AG04449 (cell line): ENCODE results near the gene SETBP1.

Experiments
- CTCF ChIA-PET: fragments of 350-600 bp; formaldehyde crosslinking; extraction: SDS; loops from one replicate; lab custom pipeline; 2021; ENCODE audit warnings: antibody characterized with exemption; lab: Yijun Ruan, JAX
- POLR2A ChIA-PET: fragments of 400-600, 350-600 bp; formaldehyde crosslinking; extraction: SDS; loops from one replicate; lab custom pipeline; 2020; ENCODE audit warnings: antibody characterized with exemption, inconsistent platforms; lab: Yijun Ruan, JAX
- DNase-seq: peaks from one replicate; pipeline ENCODE4 v3.0.0-alpha.2; 2010; ENCODE audit warnings: low read depth, low spot score
- H3K4me3 ChIP-seq: 2 replicates; pipeline ENCODE4 v1.5.1; 2011; ENCODE audit warnings: low read depth, mild to moderate bottlenecking, control low read depth, low read length
- TF ChIP-seq, protein P1 (sequence below): IDR thresholded peaks from one replicate; pipeline ENCODE4 v1.5.1; 2011; ENCODE audit warnings: mild to moderate bottlenecking, moderate library complexity, low read length, control low read depth, inconsistent platforms; ENCODE audit not compliant: insufficient read depth; ENCODE audit errors: missing control alignments

The SETBP1 gene

DNA sequence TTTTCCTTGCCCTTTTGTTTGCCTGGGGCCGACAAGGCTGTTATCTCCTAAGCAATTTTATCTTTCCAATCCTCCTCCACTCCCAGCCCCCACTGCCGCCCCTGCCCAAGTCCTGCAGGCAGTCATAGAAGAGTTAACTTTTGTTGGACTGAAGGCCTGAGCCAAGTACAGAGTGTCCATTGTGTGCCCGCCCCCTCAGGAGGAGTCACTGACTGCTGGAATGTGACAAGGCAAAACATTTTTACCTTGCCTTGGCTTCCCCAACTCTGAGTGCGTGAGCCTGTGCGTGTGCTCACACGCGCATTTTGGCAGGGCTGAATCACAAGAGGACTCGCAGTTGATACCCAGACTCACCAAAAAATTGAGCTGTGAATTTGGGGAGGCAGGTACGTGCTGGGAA is 16.2 kb downstream of the SETBP1 start:
- TF ChIP-seq, protein P1, sequence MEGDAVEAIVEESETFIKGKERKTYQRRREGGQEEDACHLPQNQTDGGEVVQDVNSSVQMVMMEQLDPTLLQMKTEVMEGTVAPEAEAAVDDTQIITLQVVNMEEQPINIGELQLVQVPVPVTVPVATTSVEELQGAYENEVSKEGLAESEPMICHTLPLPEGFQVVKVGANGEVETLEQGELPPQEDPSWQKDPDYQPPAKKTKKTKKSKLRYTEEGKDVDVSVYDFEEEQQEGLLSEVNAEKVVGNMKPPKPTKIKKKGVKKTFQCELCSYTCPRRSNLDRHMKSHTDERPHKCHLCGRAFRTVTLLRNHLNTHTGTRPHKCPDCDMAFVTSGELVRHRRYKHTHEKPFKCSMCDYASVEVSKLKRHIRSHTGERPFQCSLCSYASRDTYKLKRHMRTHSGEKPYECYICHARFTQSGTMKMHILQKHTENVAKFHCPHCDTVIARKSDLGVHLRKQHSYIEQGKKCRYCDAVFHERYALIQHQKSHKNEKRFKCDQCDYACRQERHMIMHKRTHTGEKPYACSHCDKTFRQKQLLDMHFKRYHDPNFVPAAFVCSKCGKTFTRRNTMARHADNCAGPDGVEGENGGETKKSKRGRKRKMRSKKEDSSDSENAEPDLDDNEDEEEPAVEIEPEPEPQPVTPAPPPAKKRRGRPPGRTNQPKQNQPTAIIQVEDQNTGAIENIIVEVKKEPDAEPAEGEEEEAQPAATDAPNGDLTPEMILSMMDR = no peak
- ChIA-PET CTCF (interaction anchor here (1.4 kb wide), 1 partner anchor 13 kb away, joined by 3 read pairs; no protein-coding TSS in a partner anchor), POLR2A (no interaction called here)
- H3K4me3 ChIP-seq = no peak overlapping the region
- no peak for DNase-seq

DNA sequence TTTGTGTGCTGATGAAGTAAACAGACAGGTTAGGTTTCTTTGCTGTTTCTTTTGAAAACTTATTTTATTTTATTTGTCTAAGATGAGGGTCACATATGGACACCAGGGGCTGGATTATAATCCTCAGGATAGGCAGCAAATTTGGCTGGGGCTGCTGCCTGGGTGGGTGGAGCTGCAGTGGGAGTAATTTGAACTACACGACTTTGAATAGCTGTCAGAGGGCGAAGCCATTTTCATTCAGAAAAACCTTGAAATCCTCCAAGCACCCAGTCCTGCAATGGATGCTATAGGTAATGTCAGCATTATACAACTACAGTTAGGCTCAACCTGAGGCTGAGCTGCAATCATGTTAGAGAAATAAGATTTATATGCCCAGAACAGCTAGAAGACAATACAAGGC is 16.6 kb downstream of the SETBP1 start:
- no peak for DNase-seq
- no peak overlapping the region for H3K4me3 ChIP-seq
- CTCF ChIA-PET = interaction anchor here (1.4 kb wide), 1 partner anchor 14 kb away, joined by 3 read pairs; no protein-coding TSS in a partner anchor
- POLR2A ChIA-PET = no interaction called here
- TF ChIP-seq, protein P1 = no peak

DNA sequence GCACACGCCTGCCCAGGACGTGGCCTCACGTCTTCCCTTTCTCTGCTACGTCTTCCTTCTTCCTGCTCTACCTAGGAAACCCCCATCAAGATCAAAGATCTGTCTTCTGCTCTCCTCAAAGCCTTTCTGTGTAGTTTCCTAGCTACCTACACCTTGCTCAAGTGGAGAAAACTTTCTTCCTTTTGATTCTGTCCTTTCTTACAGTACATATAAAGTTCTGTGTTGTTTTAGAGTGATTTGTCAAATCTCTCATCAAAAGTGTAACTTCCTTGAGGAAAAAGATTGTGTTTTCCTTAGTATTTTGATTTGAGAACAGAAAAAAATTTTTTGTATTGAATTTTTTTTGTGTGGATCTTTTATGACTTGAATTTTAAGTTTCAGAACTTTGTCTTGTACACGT is 17.8 kb downstream of the SETBP1 start:
- TF ChIP-seq, protein P1 = no peak
- no peak for DNase-seq
- ChIA-PET CTCF (no interaction called here), POLR2A (no interaction called here)
- H3K4me3 ChIP-seq = no peak overlapping the region

DNA sequence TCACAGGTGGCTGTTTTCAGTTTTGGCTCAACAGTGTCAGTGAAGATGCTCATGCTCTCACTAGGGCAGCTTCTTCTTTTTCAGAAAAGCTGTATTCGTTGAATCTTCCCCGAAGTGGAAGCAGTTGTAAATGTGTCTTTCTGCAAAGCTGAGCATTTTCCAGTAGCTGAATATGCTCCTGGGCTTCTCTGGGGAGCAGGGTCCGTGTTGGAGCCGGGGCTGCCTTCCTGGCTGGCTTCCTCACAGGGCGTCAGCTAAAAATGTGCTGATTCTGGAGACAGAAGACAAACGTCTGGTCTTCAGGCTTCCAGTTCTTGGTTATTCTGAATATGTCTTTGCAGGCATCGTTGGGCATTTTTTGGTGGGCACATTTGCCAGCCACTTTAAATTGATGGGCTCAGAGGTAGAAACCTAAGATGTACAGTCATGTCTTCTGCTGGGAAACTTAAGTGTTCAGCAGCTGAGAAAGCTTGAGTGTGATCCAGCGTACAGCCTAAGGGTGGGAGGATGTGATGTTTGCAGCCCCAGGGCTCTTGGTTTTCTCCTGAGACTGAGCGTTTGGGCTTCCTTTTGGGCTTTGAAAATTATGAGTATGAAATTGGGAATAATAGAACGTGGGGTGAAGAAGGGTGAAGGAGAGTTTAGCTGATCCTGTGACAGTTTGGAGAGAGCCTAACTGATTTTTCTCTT is 19.0 kb downstream of the SETBP1 start:
- TF ChIP-seq, protein P1 = no peak
- no peak overlapping the region for H3K4me3 ChIP-seq
- CTCF ChIA-PET = no interaction called here
- POLR2A ChIA-PET = no interaction called here
- no peak for DNase-seq

DNA sequence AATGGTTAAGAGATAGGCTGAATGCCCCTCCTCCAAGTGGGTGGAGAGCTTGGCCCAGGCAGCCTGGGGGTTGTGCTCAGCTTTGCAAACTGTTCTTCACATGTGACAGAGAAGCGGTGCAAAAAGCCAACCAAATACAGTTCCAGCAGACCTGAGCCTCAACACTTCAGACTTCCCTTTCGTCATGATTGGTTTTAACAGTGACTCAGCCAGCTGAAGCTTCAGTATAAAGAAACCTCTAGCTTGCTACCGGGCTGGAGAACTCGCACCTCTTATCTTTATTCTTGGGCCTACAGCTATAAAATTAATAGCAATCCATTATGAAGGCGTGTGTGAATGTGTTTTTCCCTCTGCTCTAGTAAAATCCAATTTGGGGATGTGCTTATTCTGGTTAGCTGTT is 20.0 kb downstream of the SETBP1 start:
- H3K4me3 ChIP-seq = no peak overlapping the region
- ChIA-PET CTCF (no interaction called here), POLR2A (no interaction called here)
- TF ChIP-seq, protein P1 = no peak
- DNase-seq = no peak

DNA sequence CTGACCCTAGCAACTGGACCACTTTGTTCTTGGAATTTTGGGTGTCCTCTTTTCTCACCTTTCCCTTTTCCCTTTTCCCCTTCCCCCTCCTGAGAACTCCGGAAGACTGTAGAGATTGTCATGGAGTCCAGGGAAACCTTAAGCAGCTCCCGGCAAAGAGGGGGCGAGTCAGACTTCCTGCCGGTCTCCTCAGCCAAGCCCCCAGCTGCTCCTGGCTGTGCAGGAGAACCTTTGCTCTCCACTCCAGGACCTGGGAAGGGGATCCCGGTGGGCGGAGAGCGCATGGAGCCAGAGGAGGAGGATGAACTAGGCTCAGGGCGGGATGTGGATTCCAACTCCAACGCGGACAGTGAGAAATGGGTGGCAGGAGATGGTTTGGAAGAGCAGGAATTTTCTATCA is 20.5 kb downstream of the SETBP1 start:
- no peak overlapping the region for H3K4me3 ChIP-seq
- DNase-seq = no peak
- ChIA-PET CTCF (no interaction called here), POLR2A (no interaction called here)
- TF ChIP-seq, protein P1 = no peak
